ENCODE results near the gene SMIM24.

Gene SMIM24

GRCh38 chr19:3499738-3500428 lies 19.6 kb upstream of the SMIM24 start:
- DNase-seq (ENCODE audit: low spot score): no peak

- no peak for DNase-seq (ENCODE audit: low spot score)
These were observed 17.6 kb upstream of the SMIM24 start for GRCh38 chr19:3497757-3498520.

GRCh38 chr19:3496392-3497273 lies 16.3 kb upstream of the SMIM24 start:
- DNase-seq (ENCODE audit: low spot score): no peak

- no peak for DNase-seq (ENCODE audit: low spot score)
These were observed 14.2 kb upstream of the SMIM24 start for GRCh38 chr19:3494559-3494958.

- no peak for DNase-seq (ENCODE audit: low spot score)
These were observed 13.7 kb upstream of the SMIM24 start for GRCh38 chr19:3494051-3494450.

- DNase-seq (ENCODE audit: low spot score): no peak
These were observed 13.3 kb upstream of the SMIM24 start for GRCh38 chr19:3493651-3494050.

- no peak for DNase-seq (ENCODE audit: low spot score)
These were observed 12.6 kb upstream of the SMIM24 start for GRCh38 chr19:3492919-3493318.

- no peak for DNase-seq (ENCODE audit: low spot score)
These were observed 12.0 kb upstream of the SMIM24 start for GRCh38 chr19:3492131-3492839.

- no peak for DNase-seq (ENCODE audit: low spot score)
These were observed 11.2 kb upstream of the SMIM24 start for GRCh38 chr19:3491396-3492119.

- no peak for DNase-seq (ENCODE audit: low spot score)
These were observed 2.9 kb upstream of the SMIM24 start, which contains the start of gene SMIM44 for GRCh38 chr19:3483226-3483628. Gene SMIM44 (minus strand): TSS chr19:3483441. CDS start chr19:3483403, 38 bp downstream.

- DNase-seq (ENCODE audit: low spot score): no peak
These were observed 2.3 kb upstream of the SMIM24 start for GRCh38 chr19:3482507-3483225.

GRCh38 chr19:3481241-3482090 lies 1.1 kb upstream of the SMIM24 start:
- no peak for DNase-seq (ENCODE audit: low spot score)

- DNase-seq (ENCODE audit: low spot score): peak; percentile 27
These were observed 500 bp downstream of the SMIM24 start for GRCh38 chr19:3479834-3480215.

- DNase-seq (ENCODE audit: low spot score): peak; percentile 52
These were observed 1.0 kb downstream of the SMIM24 start for GRCh38 chr19:3479177-3479833.

- no peak for DNase-seq (ENCODE audit: low spot score)
These were observed 1.7 kb downstream of the SMIM24 start for GRCh38 chr19:3478409-3479176.

- DNase-seq (ENCODE audit: low spot score): no peak
These were observed 2.4 kb downstream of the SMIM24 start for GRCh38 chr19:3477951-3478350.

GRCh38 chr19:3477506-3477905 lies 2.8 kb downstream of the SMIM24 start:
- DNase-seq (ENCODE audit: low spot score): no peak

- no peak for DNase-seq (ENCODE audit: low spot score)
These were observed 3.5 kb downstream of the SMIM24 start for GRCh38 chr19:3476830-3477229.
